CD4-positive, alpha-beta T cell (primary cell): ENCODE results near the gene CSTF1. TPM values are rescaled to one million over a fixed set of nuclear protein-coding genes. Genes with fewer than 3 reads are reported as not detected.

Experiments used
- ATAC-seq: fragments of 200-7000 bp; cut with Tn5 transposase; one replicate; pipeline ENCODE4 v1.10.0; 2022; ENCODE audit warnings: mild to moderate bottlenecking; ENCODE audit not compliant: poor library complexity
- CTCF ChIA-PET: fragments of 350-600 bp; sonication (Branson Sonifier 250); formaldehyde crosslinking; loops from one replicate; lab custom pipeline; 2021; ENCODE audit warnings: antibody characterized with exemption, inconsistent platforms; lab: Charles Lee
- POLR2A ChIA-PET: fragments of 350-600 bp; sonication (Branson Sonifier 250); formaldehyde crosslinking; loops from one replicate; lab custom pipeline; 2021; ENCODE audit warnings: antibody characterized with exemption, inconsistent platforms; lab: Charles Lee
- DNase-seq, 14 experiments: peaks; one replicate each; pipeline ENCODE4 v3.0.0-alpha.2; 2013 to 2020; ENCODE audit warnings: mixed read lengths in 2 of 14
- H3K27ac ChIP-seq, 2 donors: one replicate each; pipeline versions ENCODE4 v1.5.1 to v1.7.0; 2013; ENCODE audit warnings: low read length in 2 of 2, low read depth in 1 of 2, mild to moderate bottlenecking in 1 of 2
- H3K27me3 ChIP-seq, 2 experiments: 1 replicate in 1 of 2; 2 replicates in 1 of 2; pipeline versions ENCODE4 v1.6.1 to v1.7.0; 2013; ENCODE audit warnings: low read length in 2 of 2, control low read depth in 1 of 2, mild to moderate bottlenecking in 1 of 2, moderate library complexity in 1 of 2; ENCODE audit not compliant: insufficient read depth in 2 of 2, control insufficient read depth in 1 of 2
- H3K36me3 ChIP-seq: one replicate; pipeline ENCODE4 v1.6.1; 2013; ENCODE audit warnings: low read length, control low read depth; ENCODE audit not compliant: insufficient read depth
- H3K4me1 ChIP-seq: one replicate; pipeline ENCODE4 v1.6.1; 2013; ENCODE audit warnings: low read length, control low read depth; ENCODE audit not compliant: insufficient read depth
- H3K4me3 ChIP-seq: one replicate; pipeline ENCODE4 v1.5.1; 2013; ENCODE audit warnings: mild to moderate bottlenecking, low read length, moderate library complexity
- H3K9me3 ChIP-seq, 2 experiments: 1 replicate in 1 of 2; 2 replicates in 1 of 2; pipeline versions ENCODE4 v1.6.1 to v1.7.0; 2013; ENCODE audit warnings: low read length in 2 of 2, mild to moderate bottlenecking in 2 of 2, control low read depth in 1 of 2, moderate library complexity in 1 of 2; ENCODE audit not compliant: control insufficient read depth in 1 of 2, insufficient read depth in 1 of 2
- H3K27ac Mint-ChIP-seq: one replicate; pipeline ENCODE4 v1.8.0; 2020; ENCODE audit warnings: mixed read lengths
- H3K27me3 Mint-ChIP-seq: one replicate; pipeline ENCODE4 v1.8.0; 2021; ENCODE audit warnings: mixed read lengths
- H3K36me3 Mint-ChIP-seq: one replicate; pipeline ENCODE4 v1.8.0; 2021; ENCODE audit warnings: low read depth, mixed read lengths
- H3K4me1 Mint-ChIP-seq: one replicate; pipeline ENCODE4 v1.8.0; 2021; ENCODE audit warnings: low read depth, mixed read lengths
- H3K4me3 Mint-ChIP-seq: one replicate; pipeline ENCODE4 v1.8.0; 2020; ENCODE audit warnings: mild to moderate bottlenecking, mixed read lengths
- H3K9me3 Mint-ChIP-seq: one replicate; pipeline ENCODE4 v1.8.0; 2020; ENCODE audit warnings: mixed read lengths
- CTCF ChIP-seq: fragments of 200-600 bp; IDR thresholded peaks from one replicate; pipeline ENCODE4 v1.8.0; 2022; ENCODE audit warnings: antibody characterized with exemption, mild to moderate bottlenecking
- intact Hi-C, 2 experiments: fragments of 100-400 bp; cut with DNase I in 1 of 2; cut with micrococcal nuclease in 1 of 2; formaldehyde crosslinking; loops; one replicate each; pipeline versions ENCODE4 v1.15.1 to v1.9.0; 2023 to 2025; cut with DNase I, micrococcal nuclease
- total RNA-seq, 174 experiments: library from RNA in 2 of 174; stranded (reverse) in 2 of 174; gene quantifications; one replicate each; pipeline ENCODE4 v1.2.3 and lab custom pipeline; 2021 to 2026

CSTF1 gene
- total RNA-seq, 2 experiments from 2014 or later, result 20.7 to 21.8 TPM

- CTCF ChIA-PET, result no interaction called here
- POLR2A ChIA-PET, result interaction anchor here (1.0 to 3.1 kb wide), 3 partner anchors 11 to 21 kb away, joined by 4 to 8 read pairs (median 5); partner anchors contain the start of gene CASS4
- H3K4me3 Mint-ChIP-seq, result no peak overlapping the region
Observed at GRCh38 chr20:56433221-56433879, 40.9 kb downstream of the CSTF1 start.

GRCh38 chr20:56433880-56434255, 41.4 kb downstream of the CSTF1 start:
- peaks cover 56% of the 10 kb centered on the region for H3K4me1 ChIP-seq
- intact Hi-C loops, result no loop called here
- H3K36me3 ChIP-seq, result peaks cover 18% of the 10 kb centered on the region
- peak overlapping the region; percentile 37 for H3K27ac Mint-ChIP-seq
- no peaks in the 10 kb centered on the region for H3K9me3 Mint-ChIP-seq
- H3K27ac ChIP-seq, result peak overlapping the region in 1 of 2 donors; percentile 31
- no peaks in the 10 kb centered on the region for H3K27me3 ChIP-seq
- no peaks in the 10 kb centered on the region for H3K9me3 ChIP-seq
- no peak overlapping the region for H3K4me3 ChIP-seq
- ChIA-PET CTCF (no interaction called here), POLR2A (interaction anchor here (1.1 to 3.1 kb wide), 3 partner anchors 16 to 22 kb away, joined by 3 to 8 read pairs (median 5); partner anchors contain the start of gene CASS4)
- H3K36me3 Mint-ChIP-seq, result peaks cover 41% of the 10 kb centered on the region
- no peak for TF ChIP-seq CTCF
- H3K4me3 Mint-ChIP-seq, result no peak overlapping the region
- ATAC-seq (no peak), DNase-seq (peak in 2 of 14 experiments; percentile 13 to 58)
- H3K4me1 Mint-ChIP-seq, result peaks cover 60% of the 10 kb centered on the region
- H3K27me3 Mint-ChIP-seq, result no peaks in the 10 kb centered on the region

More at GRCh38 chr20:56433221-56433879, 40.9 kb downstream of the CSTF1 start:
- peak overlapping the region in 1 of 2 donors; percentile 31 for H3K27ac ChIP-seq
- Mint-ChIP-seq H3K27me3 (no peaks in the 10 kb centered on the region), H3K9me3 (no peaks in the 10 kb centered on the region), H3K4me1 (peaks cover 60% of the 10 kb centered on the region), H3K36me3 (peaks cover 39% of the 10 kb centered on the region), H3K27ac (peak overlapping the region; percentile 37)
- peaks cover 17% of the 10 kb centered on the region for H3K36me3 ChIP-seq
- no peak overlapping the region for H3K4me3 ChIP-seq
- no peaks in the 10 kb centered on the region for H3K9me3 ChIP-seq
- H3K27me3 ChIP-seq, result no peaks in the 10 kb centered on the region
- intact Hi-C loops, result no loop called here
- no peak for TF ChIP-seq CTCF
- ATAC-seq (no peak), DNase-seq (no peak)
- peaks cover 56% of the 10 kb centered on the region for H3K4me1 ChIP-seq

- no peak overlapping the region for H3K4me3 ChIP-seq
- TF ChIP-seq CTCF, result no peak
- ChIA-PET POLR2A (no interaction called here), CTCF (no interaction called here)
- H3K27ac Mint-ChIP-seq, result peak overlapping the region; percentile 22
- DNase-seq (no peak), ATAC-seq (no peak)
- H3K9me3 Mint-ChIP-seq, result no peaks in the 10 kb centered on the region
- no peak overlapping the region for H3K27ac ChIP-seq
- intact Hi-C loops, result no loop called here
- peaks cover 62% of the 10 kb centered on the region for H3K4me1 Mint-ChIP-seq
- H3K27me3 Mint-ChIP-seq, result no peaks in the 10 kb centered on the region
- H3K27me3 ChIP-seq, result no peaks in the 10 kb centered on the region
- peaks cover 18% of the 10 kb centered on the region for H3K36me3 ChIP-seq
- H3K9me3 ChIP-seq, result no peaks in the 10 kb centered on the region
- peaks cover 72% of the 10 kb centered on the region for H3K4me1 ChIP-seq
- H3K4me3 Mint-ChIP-seq, result no peak overlapping the region
- peaks cover 56% of the 10 kb centered on the region for H3K36me3 Mint-ChIP-seq
Observed at GRCh38 chr20:56437196-56437960, 44.9 kb downstream of the CSTF1 start.
